HUES48 (cell line): ENCODE results near the gene SGCE.

Experiments
- H3K27ac ChIP-seq: one replicate; pipeline ENCODE4 v1.7.0; 2013; ENCODE audit warnings: low read depth, low read length, inconsistent platforms
- H3K27me3 ChIP-seq: 2 replicates; pipeline ENCODE4 v1.6.1; 2013; ENCODE audit warnings: mild to moderate bottlenecking, low read length; ENCODE audit not compliant: control insufficient read depth, insufficient read depth
- H3K36me3 ChIP-seq: 2 replicates; pipeline ENCODE4 v1.6.1; 2013; ENCODE audit warnings: low read length; ENCODE audit not compliant: control insufficient read depth, insufficient read depth
- H3K4me1 ChIP-seq: 2 replicates; pipeline ENCODE4 v1.6.1; 2013; ENCODE audit warnings: mild to moderate bottlenecking, low read length; ENCODE audit not compliant: control insufficient read depth, insufficient read depth
- H3K4me3 ChIP-seq: 2 replicates; pipeline ENCODE4 v1.5.1; 2013; ENCODE audit warnings: mild to moderate bottlenecking, low read depth, low read length
- H3K9ac ChIP-seq: 2 replicates; pipeline ENCODE4 v1.6.1; 2013; ENCODE audit warnings: mild to moderate bottlenecking, low read depth, low read length, moderate library complexity
- H3K9me3 ChIP-seq: 2 replicates; pipeline ENCODE4 v1.6.1; 2013; ENCODE audit warnings: low read length; ENCODE audit not compliant: control insufficient read depth, insufficient read depth

SGCE gene

DNA sequence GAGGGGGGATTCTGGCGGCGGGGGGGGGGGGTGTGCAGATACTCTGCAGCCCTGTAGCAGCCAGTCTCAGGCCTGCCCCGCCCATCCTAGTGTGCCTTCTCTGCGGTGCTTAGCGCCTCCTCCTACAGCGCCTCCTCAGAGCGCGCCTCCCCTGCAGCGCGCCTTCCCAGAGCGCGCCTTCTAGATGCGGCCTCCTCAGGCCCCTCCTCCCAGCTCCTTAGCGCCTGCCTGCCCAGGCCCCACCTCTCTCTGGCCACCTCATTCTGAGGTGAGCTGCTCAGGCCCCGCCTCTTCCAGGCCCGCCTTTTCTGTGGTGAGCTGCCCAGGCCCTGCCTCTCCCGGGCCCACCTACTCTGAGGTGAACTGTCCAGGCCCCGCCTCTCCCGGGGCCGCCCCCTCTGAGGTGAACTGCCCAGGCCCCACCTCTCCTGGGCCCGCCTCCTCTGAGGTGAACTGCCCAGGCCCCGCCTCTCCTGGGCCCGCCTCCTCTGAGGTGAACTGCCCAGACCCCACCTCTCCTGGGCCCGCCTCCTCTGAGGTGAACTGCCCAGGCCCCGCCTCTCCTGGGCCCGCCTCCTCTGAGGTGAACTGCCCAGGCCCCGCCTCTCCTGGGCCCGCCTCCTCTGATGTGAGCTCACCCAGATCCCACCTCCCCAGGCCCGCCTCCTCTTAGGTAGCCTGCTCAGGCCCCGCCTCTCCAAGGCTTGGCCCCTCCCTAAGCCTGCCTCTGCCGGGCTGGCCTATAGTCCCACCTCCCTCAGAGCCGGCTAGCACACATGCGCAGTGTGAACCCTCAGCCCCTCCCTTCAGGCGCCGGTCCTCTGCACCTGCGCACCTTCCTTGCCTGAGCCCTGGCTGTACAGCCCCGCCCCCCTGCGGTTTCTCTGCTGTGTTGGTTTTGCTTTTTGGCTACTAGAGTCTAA is 2.1 kb upstream of the SGCE start:
- H3K9ac ChIP-seq = no peak overlapping the region
- H3K27me3 ChIP-seq = peaks cover 19% of the 10 kb centered on the region
- H3K4me1 ChIP-seq = peaks cover 8% of the 10 kb centered on the region
- no peaks in the 10 kb centered on the region for H3K9me3 ChIP-seq
- no peak overlapping the region for H3K27ac ChIP-seq
- peak overlapping the region; percentile 81 for H3K4me3 ChIP-seq
- H3K36me3 ChIP-seq = no peaks in the 10 kb centered on the region

DNA sequence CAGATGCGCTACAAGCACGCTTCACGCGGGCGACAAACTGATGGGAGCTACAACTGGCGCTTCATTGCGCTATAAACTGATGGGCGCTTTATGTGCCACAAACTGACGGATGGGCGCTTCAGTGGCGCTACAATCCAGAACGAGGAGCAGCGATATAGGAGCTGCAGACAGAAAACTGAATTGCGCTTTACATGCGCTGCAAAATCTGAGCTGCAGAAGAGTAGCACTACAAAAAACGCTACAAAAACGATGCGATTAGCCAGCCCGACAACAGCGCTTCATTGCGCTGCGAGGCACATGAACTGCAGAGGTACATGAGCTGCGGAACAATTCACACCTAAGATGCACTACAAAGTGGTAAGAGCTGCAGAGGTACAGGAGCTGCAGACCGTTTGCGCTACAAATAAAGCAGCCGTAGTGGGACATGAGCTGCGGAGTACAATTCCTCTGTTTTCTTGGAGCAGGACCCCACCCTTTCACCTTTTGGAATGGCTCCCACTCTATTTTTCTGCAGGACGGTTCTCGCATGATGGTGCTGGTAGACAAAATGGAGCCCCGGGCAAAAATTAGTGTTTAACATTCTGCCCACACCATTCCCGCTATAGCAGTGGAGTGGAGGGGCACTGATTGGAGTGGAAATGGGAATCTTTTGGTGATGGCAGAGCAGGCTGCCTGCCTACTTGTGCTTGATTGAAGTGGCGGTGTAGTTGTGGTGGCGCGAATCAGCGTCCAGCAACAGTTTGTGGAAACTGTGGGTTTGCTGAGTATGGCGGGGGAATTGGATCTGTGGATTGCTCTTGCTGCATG is 1.2 kb upstream of the SGCE start:
- no peak overlapping the region for H3K27ac ChIP-seq
- H3K4me1 ChIP-seq = peaks cover 8% of the 10 kb centered on the region
- peaks cover 19% of the 10 kb centered on the region for H3K27me3 ChIP-seq
- peak overlapping the region; percentile 81 for H3K4me3 ChIP-seq
- H3K9ac ChIP-seq = no peak overlapping the region
- no peaks in the 10 kb centered on the region for H3K36me3 ChIP-seq
- no peaks in the 10 kb centered on the region for H3K9me3 ChIP-seq

DNA sequence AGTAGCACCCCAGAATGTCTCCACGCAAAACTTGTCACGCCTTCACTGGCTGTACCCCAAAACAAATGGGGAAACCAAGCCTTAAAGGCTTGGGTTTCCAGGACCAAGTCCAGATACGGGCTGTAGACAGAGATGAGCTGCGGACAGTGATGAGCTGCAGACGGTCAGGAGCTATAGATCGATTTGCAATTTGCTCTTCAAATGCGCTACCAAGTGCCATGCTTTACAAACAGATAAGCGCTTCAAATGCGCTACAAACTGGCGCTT is 658 bp upstream of the SGCE start:
- Histone ChIP-seq H3K9me3 (no peaks in the 10 kb centered on the region), H3K27me3 (peaks cover 19% of the 10 kb centered on the region), H3K4me1 (peaks cover 8% of the 10 kb centered on the region), H3K27ac (no peak overlapping the region), H3K36me3 (no peaks in the 10 kb centered on the region), H3K9ac (no peak overlapping the region), H3K4me3 (peak overlapping the region; percentile 81)

DNA sequence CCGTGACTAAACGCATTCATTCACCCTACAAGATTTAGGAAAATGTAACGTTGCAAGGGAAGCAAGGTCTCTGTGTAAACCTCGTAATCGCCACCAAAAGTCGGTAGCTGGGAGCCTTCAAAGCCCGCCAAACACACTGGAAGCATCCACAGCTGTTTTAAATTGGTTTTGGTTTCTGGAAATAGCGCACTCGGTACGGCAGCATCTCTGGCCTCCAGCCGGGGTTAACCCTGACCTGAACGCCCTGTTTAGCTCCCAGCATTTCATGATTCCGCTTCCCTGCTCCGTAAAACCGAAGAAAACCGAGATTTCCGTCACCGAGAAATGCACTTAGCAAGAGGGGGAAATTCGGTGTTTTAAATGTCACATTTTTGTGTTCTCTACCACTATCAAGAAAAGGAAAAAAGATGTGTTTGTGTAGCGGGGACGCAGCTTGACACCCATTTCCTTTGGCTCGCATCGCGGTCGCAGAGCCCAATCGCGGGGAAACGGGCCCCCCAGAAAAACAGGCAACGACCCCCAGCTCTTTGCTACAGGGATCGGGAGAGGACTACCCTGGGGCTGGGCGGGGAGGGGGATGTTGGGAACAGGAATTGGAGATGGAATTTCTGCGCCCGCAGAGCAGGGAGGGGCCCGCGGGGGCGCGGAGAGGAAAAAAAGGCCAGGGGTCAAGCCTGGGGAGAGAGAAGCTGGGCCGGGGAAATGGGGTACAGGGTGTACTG is 646 bp downstream of the SGCE start:
- no peaks in the 10 kb centered on the region for H3K9me3 ChIP-seq
- peaks cover 11% of the 10 kb centered on the region for H3K4me1 ChIP-seq
- no peaks in the 10 kb centered on the region for H3K36me3 ChIP-seq
- H3K4me3 ChIP-seq = peak overlapping the region; percentile 81
- H3K27me3 ChIP-seq = peaks cover 19% of the 10 kb centered on the region
- H3K9ac ChIP-seq = peak overlapping the region; percentile 73
- H3K27ac ChIP-seq = peak overlapping the region; percentile 31

DNA sequence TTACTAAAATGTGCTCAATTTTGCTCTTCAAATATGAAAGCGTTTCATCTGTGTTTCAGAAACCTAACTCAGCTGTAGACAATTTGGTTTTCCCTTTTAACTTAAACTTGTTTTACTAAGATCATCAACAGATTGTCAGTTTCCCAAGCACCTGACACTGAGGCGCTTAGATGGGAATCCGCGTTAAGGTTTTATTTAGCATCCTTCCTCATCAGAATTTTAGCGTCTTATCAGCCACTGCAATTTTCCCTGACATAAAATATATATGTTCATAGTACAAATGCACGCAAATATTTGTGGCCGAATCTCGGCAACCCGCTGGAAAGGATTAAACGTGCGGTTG is 1.2 kb downstream of the SGCE start:
- Histone ChIP-seq H3K9ac (no peak overlapping the region), H3K27ac (peak overlapping the region; percentile 31), H3K4me3 (peak overlapping the region; percentile 81)

DNA sequence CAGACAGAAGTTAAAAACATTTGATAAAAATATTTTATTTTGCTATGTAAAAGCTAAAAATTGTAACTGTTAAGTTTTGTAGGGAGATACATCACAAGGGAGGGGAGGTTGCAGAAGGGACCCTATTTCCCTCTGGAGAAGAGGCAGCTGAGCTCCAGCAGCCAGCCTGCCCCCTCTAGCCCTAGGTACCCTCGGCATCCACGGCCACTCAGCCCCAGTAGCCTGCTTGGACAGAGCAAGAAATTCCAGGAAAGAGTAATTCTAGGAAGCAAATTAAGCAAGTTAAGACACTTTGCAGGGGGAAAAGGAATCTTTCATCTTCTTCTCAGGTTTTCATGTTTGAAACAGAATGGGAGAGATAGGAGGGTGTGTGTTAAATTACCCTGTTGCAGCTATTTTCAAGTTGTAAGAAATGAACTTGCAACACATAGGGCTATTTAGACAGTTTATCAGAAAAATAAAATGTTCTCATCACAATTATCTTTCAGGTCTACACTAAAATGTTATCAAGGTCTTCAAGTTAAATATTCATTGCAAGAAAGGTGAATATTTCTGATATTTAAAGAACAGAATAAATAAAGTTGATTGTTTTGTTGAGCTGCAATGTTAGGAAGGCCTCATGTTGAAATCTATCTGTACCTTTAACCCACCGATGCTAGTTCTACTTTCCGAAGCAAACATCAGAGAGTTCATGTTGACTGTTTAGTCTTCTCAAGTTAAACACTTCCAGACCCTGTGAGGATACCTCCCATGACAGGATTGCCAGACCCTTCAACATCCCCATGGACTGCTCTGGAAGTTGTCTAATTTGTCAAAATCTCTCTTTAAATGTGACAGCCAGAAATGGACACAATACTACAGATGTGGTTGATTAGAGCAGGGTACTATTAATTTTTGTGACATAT is 5.5 kb downstream of the SGCE start:
- no peak overlapping the region for H3K4me3 ChIP-seq
- H3K4me1 ChIP-seq = peaks cover 46% of the 10 kb centered on the region
- H3K27me3 ChIP-seq = peaks cover 12% of the 10 kb centered on the region
- no peaks in the 10 kb centered on the region for H3K9me3 ChIP-seq
- H3K27ac ChIP-seq = no peak overlapping the region
- no peak overlapping the region for H3K9ac ChIP-seq
- no peaks in the 10 kb centered on the region for H3K36me3 ChIP-seq

More for the DNA sequence above, 1.2 kb downstream of the SGCE start:
- Histone ChIP-seq H3K9me3 (no peaks in the 10 kb centered on the region), H3K36me3 (no peaks in the 10 kb centered on the region), H3K4me1 (peaks cover 16% of the 10 kb centered on the region), H3K27me3 (peaks cover 19% of the 10 kb centered on the region)

DNA sequence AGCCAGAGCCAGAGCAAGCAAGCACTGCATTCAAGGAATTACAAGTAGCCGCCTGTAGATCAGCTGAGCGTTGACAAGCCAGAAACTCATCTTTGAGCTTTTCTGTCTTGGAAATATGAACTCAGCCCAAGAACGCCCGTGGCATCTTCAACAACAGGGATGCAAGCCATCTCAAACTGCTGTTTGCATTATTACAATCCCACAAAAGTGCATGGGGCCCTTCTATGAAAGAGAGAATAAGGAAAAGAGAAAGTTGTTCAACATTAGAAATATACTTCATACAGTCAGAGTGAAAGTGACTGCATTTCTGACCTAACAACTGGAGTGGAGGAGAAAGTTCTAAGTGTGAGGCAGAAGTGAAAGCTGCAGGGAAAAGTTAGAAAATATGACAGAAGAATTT is 6.5 kb downstream of the SGCE start:
- peaks cover 8% of the 10 kb centered on the region for H3K27me3 ChIP-seq
- no peak overlapping the region for H3K27ac ChIP-seq
- no peaks in the 10 kb centered on the region for H3K36me3 ChIP-seq
- H3K9me3 ChIP-seq = no peaks in the 10 kb centered on the region
- H3K4me1 ChIP-seq = peaks cover 48% of the 10 kb centered on the region
- no peak overlapping the region for H3K9ac ChIP-seq
- H3K4me3 ChIP-seq = no peak overlapping the region

DNA sequence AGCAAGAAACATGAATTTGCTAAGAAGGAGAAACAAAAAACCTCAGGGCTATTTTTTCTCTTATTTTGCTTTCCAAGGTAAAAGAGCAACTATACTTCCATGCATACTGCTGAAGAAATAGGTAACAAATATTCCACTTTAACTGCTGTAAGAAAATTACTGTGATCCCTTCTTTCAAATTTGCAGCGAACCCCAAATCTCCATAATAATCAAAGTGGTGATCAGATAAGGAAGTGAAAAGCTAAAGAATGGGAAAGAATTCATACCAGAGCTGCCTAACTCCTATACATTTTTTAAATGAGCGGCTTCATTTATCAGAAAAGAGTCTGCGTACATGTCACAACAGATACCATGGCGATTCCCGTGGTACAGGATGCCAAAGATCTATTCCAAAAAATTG is 7.2 kb downstream of the SGCE start:
- Histone ChIP-seq H3K36me3 (no peaks in the 10 kb centered on the region), H3K9ac (no peak overlapping the region), H3K27ac (peak overlapping the region; percentile 60), H3K4me3 (peak overlapping the region; percentile 15; the same call in 1 of the 2 replicates), H3K9me3 (no peaks in the 10 kb centered on the region), H3K4me1 (peaks cover 50% of the 10 kb centered on the region), H3K27me3 (peaks cover under 1% of the 10 kb centered on the region; the same call in 1 of the 2 replicates)

DNA sequence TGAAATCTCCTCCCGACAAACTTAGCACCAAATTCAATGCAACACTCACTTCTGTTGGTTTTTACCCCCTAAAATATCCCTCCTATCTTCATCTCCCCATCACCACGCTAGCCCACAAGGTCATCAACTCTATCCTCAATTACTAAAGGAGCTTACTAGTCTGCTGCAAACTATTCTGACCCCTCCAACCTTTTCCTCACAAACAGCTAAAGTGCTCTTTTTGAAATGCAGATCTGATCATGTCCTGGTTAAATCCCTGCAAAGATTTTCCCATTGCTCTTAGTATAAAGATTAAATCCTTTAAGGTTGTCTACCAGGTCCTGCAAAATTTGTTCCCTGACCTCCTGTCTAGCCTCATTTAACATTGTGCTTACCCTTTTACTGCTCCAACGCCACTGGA is 8.6 kb downstream of the SGCE start:
- Histone ChIP-seq H3K9me3 (no peaks in the 10 kb centered on the region), H3K36me3 (no peaks in the 10 kb centered on the region), H3K9ac (no peak overlapping the region), H3K4me1 (peaks cover 52% of the 10 kb centered on the region), H3K4me3 (no peak overlapping the region), H3K27me3 (no peaks in the 10 kb centered on the region), H3K27ac (no peak overlapping the region)

DNA sequence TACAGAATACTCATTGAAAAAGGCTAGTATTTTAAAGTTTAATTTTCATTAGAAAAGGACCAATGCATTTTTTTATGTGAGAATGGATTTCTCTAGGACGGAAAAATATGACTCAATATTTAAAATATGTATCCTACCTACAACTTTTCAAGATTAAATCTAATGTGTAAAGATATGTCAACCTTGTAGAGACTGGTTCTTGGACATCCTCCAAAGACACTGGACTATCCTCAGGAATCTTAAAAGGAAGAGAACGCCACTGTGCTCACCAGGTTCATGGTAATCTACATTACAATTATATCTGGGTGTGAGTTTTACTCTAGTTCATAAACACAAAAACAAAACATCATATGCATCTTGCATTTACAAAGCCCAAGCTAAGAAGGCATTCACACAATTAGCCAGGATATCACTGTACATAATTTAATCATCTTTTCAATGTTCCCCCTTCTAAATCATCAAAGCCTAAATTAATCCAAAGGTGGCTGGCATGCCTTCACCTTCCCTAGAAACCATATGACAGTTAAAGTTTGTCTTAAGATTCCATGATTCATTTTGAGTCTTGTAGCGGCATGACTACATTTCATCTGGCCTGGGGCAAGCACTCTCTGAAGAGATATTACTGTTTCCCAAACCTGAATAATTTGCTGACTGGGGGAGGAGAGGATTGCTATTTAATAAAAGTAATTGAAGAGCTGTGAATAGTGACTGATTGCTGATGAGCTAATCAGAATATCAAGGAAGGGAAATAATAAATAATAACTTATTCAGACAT is 12.0 kb downstream of the SGCE start:
- no peaks in the 10 kb centered on the region for H3K27me3 ChIP-seq
- H3K9me3 ChIP-seq = no peaks in the 10 kb centered on the region
- no peak overlapping the region for H3K9ac ChIP-seq
- no peak overlapping the region for H3K4me3 ChIP-seq
- no peaks in the 10 kb centered on the region for H3K36me3 ChIP-seq
- H3K27ac ChIP-seq = no peak overlapping the region
- peaks cover 46% of the 10 kb centered on the region for H3K4me1 ChIP-seq
